GM23248 (cell line): ENCODE results near the gene PTPRR.

Source experiments
- EZH2 ChIP-seq: fragments of 200-600 bp; sonication (generic); IDR thresholded peaks from 2 replicates; pipeline ENCODE4 v1.6.1; 2018; ENCODE audit warnings: antibody characterized with exemption, mild to moderate bottlenecking; ENCODE audit not compliant: insufficient read depth, poor library complexity, severe bottlenecking
- EZH2phosphoT487 ChIP-seq: fragments of 200-600 bp; sonication (generic); IDR thresholded peaks from 2 replicates; pipeline ENCODE4 v1.6.1; 2018; ENCODE audit warnings: antibody characterized with exemption, moderate library complexity, mild to moderate bottlenecking, low read depth; ENCODE audit not compliant: insufficient read depth

- no peak for TF ChIP-seq EZH2phosphoT487
- no peak for TF ChIP-seq EZH2
Observed at GRCh38 chr12:70605976-70606375, 314.6 kb downstream of the PTPRR start.
